NCI-H1417 (cell line): ENCODE results near the gene OR51V1.
"Not testable (repeated sequence)": the region's sequence is repeated elsewhere in the genome, so short reads cannot be mapped to it uniquely, and the experiment has no call there.

Experiments
- DNase-seq, 3 experiments: peaks; one replicate each; lab custom pipeline; 2025; lab: John Stamatoyannopoulos, UW

Gene OR51V1, protein sequence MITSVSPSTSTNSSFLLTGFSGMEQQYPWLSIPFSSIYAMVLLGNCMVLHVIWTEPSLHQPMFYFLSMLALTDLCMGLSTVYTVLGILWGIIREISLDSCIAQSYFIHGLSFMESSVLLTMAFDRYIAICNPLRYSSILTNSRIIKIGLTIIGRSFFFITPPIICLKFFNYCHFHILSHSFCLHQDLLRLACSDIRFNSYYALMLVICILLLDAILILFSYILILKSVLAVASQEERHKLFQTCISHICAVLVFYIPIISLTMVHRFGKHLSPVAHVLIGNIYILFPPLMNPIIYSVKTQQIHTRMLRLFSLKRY

GRCh38 chr11:5200582-5200981, at the start of gene OR51V1:
Gene OR51V1, minus strand, starts transcription at chr11:5200682. Its CDS starts 0 bp downstream, at chr11:5200682.
- no peak for DNase-seq

DNA sequence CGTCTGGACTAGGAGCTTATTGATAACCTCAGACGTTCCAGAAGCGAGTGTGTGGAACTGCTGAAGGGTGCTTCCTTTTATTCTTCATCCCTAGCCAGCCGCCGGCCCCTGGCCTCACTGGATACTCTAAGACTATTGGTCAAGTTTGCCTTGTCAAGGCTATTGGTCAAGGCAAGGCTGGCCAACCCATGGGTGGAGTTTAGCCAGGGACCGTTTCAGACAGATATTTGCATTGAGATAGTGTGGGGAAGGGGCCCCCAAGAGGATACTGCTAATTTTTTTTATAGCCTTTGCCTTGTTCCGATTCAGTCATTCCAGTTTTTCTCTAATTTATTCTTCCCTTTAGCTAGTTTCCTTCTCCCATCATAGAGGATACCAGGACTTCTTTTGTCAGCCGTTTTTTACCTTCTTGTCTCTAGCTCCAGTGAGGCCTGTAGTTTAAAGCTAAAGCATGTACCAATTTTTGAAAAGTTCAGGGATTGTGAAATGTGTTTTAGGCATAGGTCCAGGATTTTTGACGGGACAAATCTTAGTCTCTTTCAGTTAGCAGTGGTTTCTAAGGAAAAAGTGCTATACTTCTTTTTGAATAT, 49.4 kb upstream of the OR51V1 start, which contains the start of gene HBG1:
Gene HBG1, minus strand, starts transcription at position 51 of the 590 bp plus-strand sequence. CDS start 53 bp downstream, outside the sequence.
- DNase-seq, result not testable (repeated sequence)

DNA sequence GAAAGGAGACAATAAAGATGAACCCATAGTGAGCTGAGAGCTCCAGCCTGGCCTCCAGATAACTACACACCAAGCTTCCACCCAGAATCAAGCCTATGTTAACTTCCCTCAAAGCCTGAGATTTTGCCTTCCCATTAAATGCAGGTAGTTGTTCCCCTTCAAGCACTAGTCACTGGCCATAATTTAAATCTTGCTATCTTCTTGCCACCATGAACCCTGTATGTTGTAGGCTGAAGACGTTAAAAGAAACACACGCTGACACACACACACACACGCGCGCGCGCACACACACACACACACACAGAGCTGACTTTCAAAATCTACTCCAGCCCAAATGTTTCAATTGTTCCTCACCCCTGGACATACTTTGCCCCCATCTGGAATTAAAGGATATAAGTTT, 48.0 kb upstream of the OR51V1 start:
- DNase-seq, result not testable (repeated sequence)

- DNase-seq, result no peak
Observed at GRCh38 chr11:5247472-5248192, 47.1 kb upstream of the OR51V1 start.

GRCh38 chr11:5246772-5247471, 46.4 kb upstream of the OR51V1 start:
- DNase-seq, result no peak

DNA sequence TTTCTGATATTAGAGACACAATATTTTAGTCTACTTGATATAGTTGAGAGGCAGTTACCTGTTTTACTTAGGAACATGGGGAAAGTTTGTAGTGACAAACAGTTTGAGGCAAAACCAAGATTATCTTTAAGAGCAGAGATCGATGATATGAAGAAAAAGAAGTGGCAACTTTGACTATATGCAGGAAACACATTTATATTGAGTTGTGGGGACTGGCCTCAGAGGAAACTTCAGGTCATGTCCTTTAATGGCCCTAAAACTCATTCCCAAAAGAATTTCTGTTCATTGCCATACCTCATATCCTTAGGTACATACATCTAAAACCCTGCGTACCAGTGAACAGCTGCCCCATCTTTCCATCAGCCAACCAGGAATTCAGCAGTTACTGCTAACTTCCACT, 44.7 kb upstream of the OR51V1 start:
- no peak for DNase-seq

DNA sequence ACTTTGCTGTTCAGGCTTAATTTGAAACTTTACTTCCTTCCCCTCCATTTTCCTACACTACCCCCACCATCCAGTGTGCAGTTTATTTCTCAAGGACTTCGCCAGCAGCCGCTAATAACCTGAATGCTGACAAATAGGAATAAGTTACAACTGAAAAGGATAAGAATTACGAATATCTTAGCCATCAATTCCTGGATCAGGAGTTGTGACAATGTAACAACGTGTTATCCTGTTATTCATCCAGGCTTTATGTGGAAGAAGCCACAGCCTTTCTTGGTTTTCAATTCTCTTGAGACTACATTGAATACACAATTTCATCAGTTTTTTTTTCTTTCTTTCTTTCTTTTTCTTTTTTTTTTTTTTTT, 43.3 kb upstream of the OR51V1 start:
- DNase-seq, result no peak

DNA sequence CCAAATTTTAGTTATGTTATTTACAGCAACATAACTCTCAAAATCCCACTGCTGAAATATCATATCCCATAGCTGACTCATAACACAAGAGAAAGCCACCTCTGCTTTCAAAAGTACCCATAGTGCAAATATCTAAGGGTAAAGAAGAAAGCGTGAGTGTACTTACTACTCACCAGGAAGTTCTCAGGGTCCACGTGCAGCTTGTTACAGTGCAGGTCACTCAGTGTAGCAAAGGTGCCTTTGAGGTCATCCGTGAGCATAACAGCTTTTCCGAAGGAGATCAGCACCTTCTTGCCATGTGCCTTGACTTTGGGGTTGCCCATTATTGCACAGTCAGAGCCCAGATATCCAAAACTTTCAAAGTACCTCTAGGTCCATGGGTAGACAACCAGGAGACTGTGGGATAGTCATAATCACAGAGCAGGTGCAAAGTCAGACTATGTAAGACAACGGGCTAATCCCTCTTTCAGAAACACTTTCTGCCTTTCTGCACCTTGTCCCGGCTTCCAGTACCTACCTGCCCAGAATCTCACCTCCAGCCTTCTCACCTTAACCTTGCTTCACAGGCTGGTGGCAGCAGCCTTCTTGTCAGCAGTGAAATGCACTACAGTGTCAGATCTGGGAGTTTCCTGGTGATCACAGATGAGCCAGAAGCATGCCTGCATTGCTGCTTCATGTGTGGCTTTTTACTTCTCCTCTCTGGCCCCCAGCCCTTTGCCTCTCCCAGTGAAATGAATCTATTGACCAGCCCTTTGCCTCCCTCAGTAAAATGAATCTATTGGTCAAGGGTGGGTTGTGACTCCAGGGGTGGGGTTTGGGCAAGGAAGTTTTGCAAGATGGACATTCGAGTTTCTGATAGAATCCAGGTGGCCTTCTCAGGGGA, 42.7 kb upstream of the OR51V1 start:
- no peak for DNase-seq

DNA sequence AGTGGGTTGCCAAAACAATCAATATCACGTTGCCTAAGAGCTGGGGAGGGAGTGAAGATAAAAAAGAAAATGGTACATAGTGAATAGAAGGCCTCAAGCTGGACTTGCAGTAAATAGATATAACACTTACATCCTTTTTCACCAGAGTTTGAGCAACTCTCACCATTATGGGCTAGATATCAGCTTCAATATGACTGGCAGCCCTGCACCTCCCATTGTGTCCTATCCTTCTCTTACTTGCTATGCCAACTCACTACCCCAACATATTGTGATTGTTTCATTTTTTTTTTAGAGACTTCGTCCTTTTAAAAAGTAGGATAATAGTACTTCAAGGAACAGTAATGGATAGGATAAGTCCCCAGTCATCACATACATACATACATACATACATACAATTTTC, 41.7 kb upstream of the OR51V1 start:
- DNase-seq, result no peak

GRCh38 chr11:5241458-5241857, 41.0 kb upstream of the OR51V1 start:
- DNase-seq, result no peak

DNA sequence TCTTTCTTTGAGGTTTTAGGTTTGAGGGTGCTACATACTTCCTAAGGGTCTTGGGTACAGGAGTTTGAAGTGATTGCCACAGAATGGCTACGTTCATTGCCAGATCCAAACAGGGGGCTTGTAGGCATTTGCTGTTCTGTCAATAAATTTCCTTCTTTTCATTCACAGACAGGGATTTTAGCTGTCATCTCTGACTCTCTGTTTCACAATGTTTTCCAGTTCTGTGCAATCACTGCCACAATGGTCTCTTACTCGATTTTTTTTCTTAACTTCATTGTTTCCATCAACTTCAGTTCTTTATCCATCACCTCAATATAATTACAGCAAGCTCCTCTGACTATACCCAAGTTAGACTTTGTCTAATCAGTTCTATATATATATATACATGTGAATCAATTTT, 40.0 kb upstream of the OR51V1 start:
- no peak for DNase-seq

DNA sequence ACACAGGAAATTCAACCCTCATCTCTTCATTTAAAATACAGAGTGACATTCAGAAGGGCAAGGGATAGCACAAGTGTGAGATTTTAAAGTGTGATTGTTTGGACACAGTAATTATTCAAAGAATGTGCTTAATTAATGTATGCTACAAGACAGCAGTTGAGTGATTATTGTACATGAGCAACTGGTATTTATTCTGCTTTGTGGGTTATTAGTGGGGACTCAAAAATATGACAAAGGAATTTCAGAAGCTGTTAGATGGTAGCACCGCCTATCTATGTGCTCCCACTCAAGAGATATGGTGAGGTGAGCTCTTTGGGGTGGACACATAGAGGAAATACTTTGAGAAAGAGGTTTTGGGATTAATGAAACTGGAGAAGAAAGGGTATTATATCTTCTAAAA, 39.6 kb upstream of the OR51V1 start:
- no peak for DNase-seq

DNA sequence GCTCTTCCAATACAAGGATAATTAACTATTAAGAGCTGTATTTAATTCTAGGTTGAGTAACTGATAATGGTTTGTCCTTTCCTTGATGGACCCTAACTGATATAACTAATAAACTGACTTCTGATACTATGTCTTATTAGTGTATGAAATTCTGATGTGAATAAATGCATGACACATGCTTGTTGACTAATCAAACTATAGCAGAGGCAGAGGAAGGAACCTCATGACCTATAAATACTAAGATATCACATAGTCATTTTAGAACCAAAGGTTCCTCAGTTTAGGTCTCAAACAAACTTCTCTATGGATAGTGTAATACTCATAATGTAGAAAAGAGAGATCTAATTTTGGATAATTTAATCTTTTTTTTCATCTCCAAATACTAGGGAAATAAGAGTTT, 38.6 kb upstream of the OR51V1 start:
- no peak for DNase-seq

GRCh38 chr11:5238486-5238885, 38.0 kb upstream of the OR51V1 start:
- DNase-seq, result no peak

DNA sequence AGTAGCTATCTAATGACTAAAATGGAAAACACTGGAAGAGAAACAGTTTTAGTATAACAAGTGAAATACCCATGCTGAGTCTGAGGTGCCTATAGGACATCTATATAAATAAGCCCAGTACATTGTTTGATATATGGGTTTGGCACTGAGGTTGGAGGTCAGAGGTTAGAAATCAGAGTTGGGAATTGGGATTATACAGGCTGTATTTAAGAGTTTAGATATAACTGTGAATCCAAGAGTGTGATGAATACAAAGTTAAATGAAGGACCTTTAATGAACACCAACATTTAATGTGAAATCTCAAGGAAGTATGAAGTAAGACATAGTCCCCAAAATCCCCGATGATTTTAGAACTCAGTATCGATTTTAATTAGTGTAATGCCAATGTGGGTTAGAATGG, 36.9 kb upstream of the OR51V1 start:
- no peak for DNase-seq

DNA sequence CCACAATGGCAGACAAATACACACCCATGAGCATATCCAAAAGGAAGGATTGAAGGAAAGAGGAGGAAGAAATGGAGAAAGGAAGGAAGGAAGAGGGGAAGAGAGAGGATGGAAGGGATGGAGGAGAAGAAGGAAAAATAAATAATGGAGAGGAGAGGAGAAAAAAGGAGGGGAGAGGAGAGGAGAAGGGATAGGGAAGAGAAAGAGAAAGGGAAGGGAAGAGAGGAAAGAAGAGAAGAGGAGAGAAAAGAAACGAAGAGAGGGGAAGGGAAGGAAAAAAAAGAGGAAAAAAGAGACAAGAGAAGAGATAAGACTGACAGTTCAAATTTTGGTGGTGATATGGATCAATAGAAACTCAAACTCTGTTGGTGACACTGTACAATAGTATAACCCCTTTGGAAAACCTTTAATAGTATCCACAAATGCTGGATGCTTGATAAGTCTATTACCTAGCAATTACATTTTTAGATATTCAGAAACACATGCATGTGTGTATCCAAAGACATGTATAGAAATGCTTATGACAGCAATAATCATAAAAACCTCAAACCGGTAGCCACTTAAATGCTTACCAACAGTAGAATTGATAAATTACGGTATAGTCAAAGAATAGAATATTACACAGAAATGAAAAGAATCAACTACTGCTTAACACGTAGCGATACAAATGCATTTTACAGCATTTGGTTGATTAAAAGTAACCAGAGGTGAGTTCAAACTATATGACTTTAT, 35.0 kb upstream of the OR51V1 start:
- no peak for DNase-seq

DNA sequence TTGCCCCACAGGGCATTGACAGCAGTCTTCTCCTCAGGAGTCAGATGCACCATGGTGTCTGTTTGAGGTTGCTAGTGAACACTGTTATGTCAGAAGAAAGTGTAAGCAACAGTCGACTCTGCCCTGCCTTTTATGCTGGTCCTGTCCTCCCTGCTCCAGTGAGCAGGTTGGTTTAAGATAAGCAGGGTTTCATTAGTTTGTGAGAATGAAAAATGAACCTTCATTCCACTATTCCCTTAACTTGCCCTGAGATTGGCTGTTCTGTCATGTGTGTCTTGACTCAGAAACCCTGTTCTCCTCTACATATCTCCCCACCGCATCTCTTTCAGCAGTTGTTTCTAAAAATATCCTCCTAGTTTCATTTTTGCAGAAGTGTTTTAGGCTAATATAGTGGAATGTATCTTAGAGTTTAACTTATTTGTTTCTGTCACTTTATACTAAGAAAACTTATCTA, 33.9 kb upstream of the OR51V1 start, which contains the start of gene HBD:
Gene HBD, minus strand, starts transcription at position 103 of the 454 bp plus-strand sequence. Its CDS starts 50 bp downstream, at position 53.
- DNase-seq, result no peak

GRCh38 chr11:5233307-5233706, 32.8 kb upstream of the OR51V1 start:
- DNase-seq, result no peak

GRCh38 chr11:5232821-5233220, 32.3 kb upstream of the OR51V1 start:
- DNase-seq, result no peak

DNA sequence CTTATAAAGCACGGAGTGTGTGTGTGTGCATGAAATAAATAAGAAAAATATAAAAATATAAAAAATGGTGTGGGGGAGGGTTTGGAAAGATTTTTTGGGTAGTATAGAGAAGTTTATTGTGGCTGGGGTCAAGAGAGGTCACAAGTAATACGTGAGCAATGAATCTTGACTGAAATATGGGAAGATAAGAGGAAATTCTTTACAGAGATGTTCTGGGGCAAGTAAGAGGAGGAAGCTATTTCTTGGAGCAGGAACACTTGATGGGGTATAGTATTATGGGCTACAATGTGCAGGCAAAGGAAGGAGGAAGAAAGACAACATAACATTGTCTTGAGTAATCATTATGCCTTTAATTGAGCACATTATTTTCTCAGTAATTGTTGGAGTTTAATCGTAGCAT, 31.7 kb upstream of the OR51V1 start:
- DNase-seq, result no peak

GRCh38 chr11:5231111-5231510, 30.6 kb upstream of the OR51V1 start:
- DNase-seq, result no peak
